ENCODE results near the gene KRTAP8-1. TPM values are rescaled to one million over a fixed set of nuclear protein-coding genes. Genes with fewer than 3 reads are reported as not detected.

Gene KRTAP8-1
- not detected for total RNA-seq
- long read RNA-seq, result 0 reads

GRCh38 chr21:30813174-30813573 is at the start of gene KRTAP8-1:
Gene KRTAP8-1 (minus strand): TSS chr21:30813274. CDS start chr21:30813220, 54 bp downstream.
- no peak for DNase-seq
- intact Hi-C loops (cut with DNase I), result no loop called here
- no peak for ATAC-seq

GRCh38 chr21:30847627-30848500 is 34.8 kb upstream of the KRTAP8-1 start:
- no peak for ATAC-seq
- no peak for DNase-seq
- intact Hi-C loops (cut with DNase I), result no loop called here

- no peak for ATAC-seq
- intact Hi-C loops (cut with DNase I), result no loop called here
Observed at GRCh38 chr21:30842990-30843389, 29.9 kb upstream of the KRTAP8-1 start.

GRCh38 chr21:30839304-30839703 is 26.2 kb upstream of the KRTAP8-1 start:
- ATAC-seq (no peak), DNase-seq (no peak)
- intact Hi-C loops (cut with DNase I), result no loop called here

More at GRCh38 chr21:30842990-30843389, 29.9 kb upstream of the KRTAP8-1 start:
- no peak for DNase-seq

- no peak for DNase-seq
- intact Hi-C loops (cut with DNase I), result no loop called here
- ATAC-seq, result no peak
Observed at GRCh38 chr21:30838536-30838935, 25.5 kb upstream of the KRTAP8-1 start.

- intact Hi-C loops (cut with DNase I), result loop anchor here (5.0 kb wide), 2 partner anchors 251 to 256 kb away; no protein-coding TSS in a partner anchor
- ATAC-seq, result no peak
- no peak for DNase-seq
Observed at GRCh38 chr21:30831194-30831765, 18.2 kb upstream of the KRTAP8-1 start.

- no peak for DNase-seq
- ATAC-seq, result no peak
- intact Hi-C loops (cut with DNase I), result loop anchor here (5.0 kb wide), 2 partner anchors 253 to 258 kb away; no protein-coding TSS in a partner anchor
Observed at GRCh38 chr21:30829659-30830058, 16.6 kb upstream of the KRTAP8-1 start, which contains the start of gene KRTAP7-1. Gene KRTAP7-1 (minus strand): TSS chr21:30829759. CDS start chr21:30829698, 61 bp downstream.

GRCh38 chr21:30818837-30819610 is 6.0 kb upstream of the KRTAP8-1 start:
- intact Hi-C loops (cut with DNase I), result no loop called here
- ATAC-seq, result no peak
- no peak for DNase-seq

- intact Hi-C loops (cut with DNase I), result no loop called here
- no peak for ATAC-seq
Observed at GRCh38 chr21:30800605-30801004, 12.5 kb downstream of the KRTAP8-1 start.

GRCh38 chr21:30793581-30794314 is 19.3 kb downstream of the KRTAP8-1 start:
- no peak for ATAC-seq
- DNase-seq, result no peak
- intact Hi-C loops (cut with DNase I), result no loop called here

More at GRCh38 chr21:30800605-30801004, 12.5 kb downstream of the KRTAP8-1 start:
- no peak for DNase-seq

GRCh38 chr21:30779249-30779648 is 33.8 kb downstream of the KRTAP8-1 start:
- no peak for ATAC-seq
- intact Hi-C loops (cut with DNase I), result no loop called here
- no peak for DNase-seq

- ATAC-seq, result no peak
- intact Hi-C loops (cut with DNase I), result no loop called here
- no peak for DNase-seq
Observed at GRCh38 chr21:30769724-30770431, 43.2 kb downstream of the KRTAP8-1 start.

Other genes starting within 250 kb of the KRTAP8-1 start
- not detected for gene KRTAP22-2, start 222.9 kb downstream of the KRTAP8-1 start, total RNA-seq
- gene KRTAP6-3, start 220.8 kb downstream of the KRTAP8-1 start, total RNA-seq, result not detected
- gene KRTAP6-2, start 214.4 kb downstream of the KRTAP8-1 start, total RNA-seq, result not detected
- not detected for gene KRTAP22-1, start 212.2 kb downstream of the KRTAP8-1 start, total RNA-seq
- gene KRTAP6-1, start 199.3 kb downstream of the KRTAP8-1 start, total RNA-seq, result not detected
- not detected for gene KRTAP20-1, start 196.8 kb downstream of the KRTAP8-1 start, total RNA-seq
- gene KRTAP20-4, start 192.6 kb downstream of the KRTAP8-1 start, total RNA-seq, result not detected
- gene KRTAP20-2, start 178.1 kb downstream of the KRTAP8-1 start, total RNA-seq, result not detected
- not detected for gene KRTAP20-3, start 170.4 kb downstream of the KRTAP8-1 start, total RNA-seq
- gene KRTAP21-3, start 94.5 kb downstream of the KRTAP8-1 start, total RNA-seq, result not detected
- gene KRTAP21-2, start 66.0 kb downstream of the KRTAP8-1 start, total RNA-seq, result not detected
- not detected for gene KRTAP21-1, start 57.8 kb downstream of the KRTAP8-1 start, total RNA-seq
- gene KRTAP7-1, start 16.5 kb upstream of the KRTAP8-1 start, total RNA-seq, result not detected
- gene KRTAP11-1, start 68.3 kb upstream of the KRTAP8-1 start, total RNA-seq, result not detected
- gene KRTAP19-8, start 225.2 kb upstream of the KRTAP8-1 start, total RNA-seq, result not detected